ENCODE data around the gene MED22.

Gene MED22

GRCh38 chr9:133356391-133357091, 8.6 kb upstream of the MED22 start, which contains the start of the genes SURF1 and SURF2:
SURF1 (minus strand) TSS chr9:133356487; CDS start chr9:133356453, 34 bp downstream.
SURF2 (plus strand) TSS chr9:133356550; CDS start chr9:133356593, 43 bp downstream.
- no peak within 1 kb of the TSS for H3K4ac ChIP-seq (ENCODE audit: low read depth, low read length)
- H3K56ac ChIP-seq (ENCODE audit: low read length), result peak within 1 kb of the TSS; percentile 98
- peak within 1 kb of the TSS; percentile 88 for H3K9ac ChIP-seq (ENCODE audit: low read length)
- H2BK15ac ChIP-seq (replicated peaks; ENCODE audit: low read depth), result no peak within 1 kb of the TSS
- H3K36me3 ChIP-seq (ENCODE audit: control insufficient read depth, insufficient read depth, low read length), result peaks cover 15% of the 10 kb centered on the region
- no peak within 1 kb of the TSS for H3K23ac ChIP-seq (ENCODE audit: low read length)
- no peak within 1 kb of the TSS for H2BK120ac ChIP-seq (ENCODE audit: low read depth, low read length)
- no CpG with 5 or more reads among the region's 78 CpGs for WGBS (ENCODE audit: extremely low coverage, insufficient coverage, low lambda C conversion rate)
- H3K79me2 ChIP-seq (ENCODE audit: control insufficient read depth, insufficient read depth, low read length), result peaks cover 7% of the 10 kb centered on the region
- no peak within 1 kb of the TSS for H4K5ac ChIP-seq (ENCODE audit: low read length)
- DNase-seq, result peak; percentile 88
- no peaks in the 10 kb centered on the region for H3K27me3 ChIP-seq (ENCODE audit: insufficient read depth, low read length, poor library complexity)
- H4K8ac ChIP-seq (ENCODE audit: low read depth, low read length), result no peak within 1 kb of the TSS
- peak within 1 kb of the TSS; percentile 81 for H3K4me2 ChIP-seq (ENCODE audit: low read length)
- H3K79me1 ChIP-seq (ENCODE audit: low read length), result peaks cover 15% of the 10 kb centered on the region
- H3K27ac ChIP-seq (ENCODE audit: low read depth, low read length), result no peak within 1 kb of the TSS
- peak within 1 kb of the TSS; percentile 72 for H3K18ac ChIP-seq (ENCODE audit: low read length)
- H2BK5ac ChIP-seq (ENCODE audit: low read length), result no peak within 1 kb of the TSS
- peaks cover 2% of the 10 kb centered on the region for H3K4me1 ChIP-seq (ENCODE audit: control insufficient read depth, low read depth, low read length)
- peak within 1 kb of the TSS; percentile 43 for H2AK5ac ChIP-seq (ENCODE audit: low read length)
- peak within 1 kb of the TSS; percentile 94 for H3K4me3 ChIP-seq (ENCODE audit: low read length)

GRCh38 chr9:133355881-133356357, 8.0 kb upstream of the MED22 start:
- Histone ChIP-seq H2BK15ac (replicated peaks; ENCODE audit: low read depth) (no peak overlapping the region), H3K79me2 (ENCODE audit: control insufficient read depth, insufficient read depth, low read length) (peaks cover 7% of the 10 kb centered on the region), H2AK5ac (ENCODE audit: low read length) (peak overlapping the region; percentile 43), H2BK5ac (ENCODE audit: low read length) (no peak overlapping the region), H3K9ac (ENCODE audit: low read length) (peak overlapping the region; percentile 87), H3K56ac (ENCODE audit: low read length) (peak overlapping the region; percentile 92), H3K23ac (ENCODE audit: low read length) (no peak overlapping the region), H3K27me3 (ENCODE audit: insufficient read depth, low read length, poor library complexity) (no peaks in the 10 kb centered on the region), H3K4me3 (ENCODE audit: low read length) (peak overlapping the region; percentile 94), H2BK120ac (ENCODE audit: low read depth, low read length) (no peak overlapping the region), H3K4me2 (ENCODE audit: low read length) (peak overlapping the region; percentile 81), H3K4ac (ENCODE audit: low read depth, low read length) (no peak overlapping the region), H3K79me1 (ENCODE audit: low read length) (peaks cover 15% of the 10 kb centered on the region), H3K36me3 (ENCODE audit: control insufficient read depth, insufficient read depth, low read length) (peaks cover 14% of the 10 kb centered on the region), H4K8ac (ENCODE audit: low read depth, low read length) (no peak overlapping the region), H4K5ac (ENCODE audit: low read length) (no peak overlapping the region), H3K18ac (ENCODE audit: low read length) (peak overlapping the region; percentile 54), H3K4me1 (ENCODE audit: control insufficient read depth, low read depth, low read length) (peaks cover 2% of the 10 kb centered on the region), H3K27ac (ENCODE audit: low read depth, low read length) (no peak overlapping the region)
- no CpG with 5 or more reads among the region's 31 CpGs for WGBS (ENCODE audit: extremely low coverage, insufficient coverage, low lambda C conversion rate)
- peak; percentile 57 for DNase-seq

- H2BK5ac ChIP-seq (ENCODE audit: low read length), result no peak overlapping the region
- H3K56ac ChIP-seq (ENCODE audit: low read length), result no peak overlapping the region
- no peak overlapping the region for H4K8ac ChIP-seq (ENCODE audit: low read depth, low read length)
- H3K27me3 ChIP-seq (ENCODE audit: insufficient read depth, low read length, poor library complexity), result no peaks in the 10 kb centered on the region
- H3K23ac ChIP-seq (ENCODE audit: low read length), result no peak overlapping the region
- no peak overlapping the region for H3K9ac ChIP-seq (ENCODE audit: low read length)
- H2BK15ac ChIP-seq (replicated peaks; ENCODE audit: low read depth), result no peak overlapping the region
- H3K4me3 ChIP-seq (ENCODE audit: low read length), result no peak overlapping the region
- no peak overlapping the region for H3K18ac ChIP-seq (ENCODE audit: low read length)
- no peak overlapping the region for H4K5ac ChIP-seq (ENCODE audit: low read length)
- no peak overlapping the region for H3K4ac ChIP-seq (ENCODE audit: low read depth, low read length)
- H3K36me3 ChIP-seq (ENCODE audit: control insufficient read depth, insufficient read depth, low read length), result peaks cover 18% of the 10 kb centered on the region
- H3K79me1 ChIP-seq (ENCODE audit: low read length), result peaks cover 22% of the 10 kb centered on the region
- H3K79me2 ChIP-seq (ENCODE audit: control insufficient read depth, insufficient read depth, low read length), result peaks cover 12% of the 10 kb centered on the region
- H2AK5ac ChIP-seq (ENCODE audit: low read length), result no peak overlapping the region
- no peak overlapping the region for H2BK120ac ChIP-seq (ENCODE audit: low read depth, low read length)
- peaks cover 2% of the 10 kb centered on the region for H3K4me1 ChIP-seq (ENCODE audit: control insufficient read depth, low read depth, low read length)
- no peak for DNase-seq
- H3K4me2 ChIP-seq (ENCODE audit: low read length), result no peak overlapping the region
- WGBS (ENCODE audit: extremely low coverage, insufficient coverage, low lambda C conversion rate), result no CpG with 5 or more reads among the region's 7 CpGs
- no peak overlapping the region for H3K27ac ChIP-seq (ENCODE audit: low read depth, low read length)
Observed at GRCh38 chr9:133354766-133355165, 6.8 kb upstream of the MED22 start.

- H3K9ac ChIP-seq (ENCODE audit: low read length), result no peak overlapping the region
- no CpG with 5 or more reads among the region's 5 CpGs for WGBS (ENCODE audit: extremely low coverage, insufficient coverage, low lambda C conversion rate)
Observed at GRCh38 chr9:133353548-133353947, 5.6 kb upstream of the MED22 start.

GRCh38 chr9:133352635-133353340, 4.9 kb upstream of the MED22 start:
- no peak overlapping the region for H3K4me2 ChIP-seq (ENCODE audit: low read length)
- peaks cover 2% of the 10 kb centered on the region for H3K4me1 ChIP-seq (ENCODE audit: control insufficient read depth, low read depth, low read length)
- H4K5ac ChIP-seq (ENCODE audit: low read length), result no peak overlapping the region
- no peak overlapping the region for H3K23ac ChIP-seq (ENCODE audit: low read length)
- no CpG with 5 or more reads among the region's 8 CpGs for WGBS (ENCODE audit: extremely low coverage, insufficient coverage, low lambda C conversion rate)
- no peak overlapping the region for H3K56ac ChIP-seq (ENCODE audit: low read length)
- H3K79me1 ChIP-seq (ENCODE audit: low read length), result peaks cover 19% of the 10 kb centered on the region
- H3K4ac ChIP-seq (ENCODE audit: low read depth, low read length), result no peak overlapping the region
- H3K27me3 ChIP-seq (ENCODE audit: insufficient read depth, low read length, poor library complexity), result no peaks in the 10 kb centered on the region
- no peak overlapping the region for H2AK5ac ChIP-seq (ENCODE audit: low read length)
- no peak overlapping the region for H2BK15ac ChIP-seq (replicated peaks; ENCODE audit: low read depth)
- H3K79me2 ChIP-seq (ENCODE audit: control insufficient read depth, insufficient read depth, low read length), result peaks cover 29% of the 10 kb centered on the region
- DNase-seq, result no peak
- H3K9ac ChIP-seq (ENCODE audit: low read length), result no peak overlapping the region
- no peak overlapping the region for H2BK5ac ChIP-seq (ENCODE audit: low read length)
- no peak overlapping the region for H4K8ac ChIP-seq (ENCODE audit: low read depth, low read length)
- H2BK120ac ChIP-seq (ENCODE audit: low read depth, low read length), result no peak overlapping the region
- H3K27ac ChIP-seq (ENCODE audit: low read depth, low read length), result no peak overlapping the region
- peaks cover 21% of the 10 kb centered on the region for H3K36me3 ChIP-seq (ENCODE audit: control insufficient read depth, insufficient read depth, low read length)
- H3K18ac ChIP-seq (ENCODE audit: low read length), result no peak overlapping the region
- H3K4me3 ChIP-seq (ENCODE audit: low read length), result no peak overlapping the region

More at GRCh38 chr9:133353548-133353947, 5.6 kb upstream of the MED22 start:
- Histone ChIP-seq H2AK5ac (ENCODE audit: low read length) (no peak overlapping the region), H3K79me2 (ENCODE audit: control insufficient read depth, insufficient read depth, low read length) (peaks cover 24% of the 10 kb centered on the region), H2BK120ac (ENCODE audit: low read depth, low read length) (no peak overlapping the region), H3K79me1 (ENCODE audit: low read length) (peaks cover 24% of the 10 kb centered on the region), H3K4me3 (ENCODE audit: low read length) (no peak overlapping the region), H3K4me2 (ENCODE audit: low read length) (no peak overlapping the region), H3K36me3 (ENCODE audit: control insufficient read depth, insufficient read depth, low read length) (peaks cover 21% of the 10 kb centered on the region), H3K23ac (ENCODE audit: low read length) (no peak overlapping the region), H2BK5ac (ENCODE audit: low read length) (no peak overlapping the region), H3K27ac (ENCODE audit: low read depth, low read length) (no peak overlapping the region), H3K4me1 (ENCODE audit: control insufficient read depth, low read depth, low read length) (peaks cover 2% of the 10 kb centered on the region), H3K56ac (ENCODE audit: low read length) (no peak overlapping the region), H3K27me3 (ENCODE audit: insufficient read depth, low read length, poor library complexity) (no peaks in the 10 kb centered on the region), H4K5ac (ENCODE audit: low read length) (no peak overlapping the region), H4K8ac (ENCODE audit: low read depth, low read length) (no peak overlapping the region), H3K18ac (ENCODE audit: low read length) (no peak overlapping the region), H2BK15ac (replicated peaks; ENCODE audit: low read depth) (no peak overlapping the region), H3K4ac (ENCODE audit: low read depth, low read length) (no peak overlapping the region)
- no peak for DNase-seq
